Endothelial cell of umbilical vein (primary cell): ENCODE data around the gene CASP10. TPM values are rescaled to one million over a fixed set of nuclear protein-coding genes. Genes with fewer than 3 reads are reported as not detected.

Source experiments
- BruUV-seq: library from RNA; stranded (reverse); fragments of 400-500 nt; replicated peaks from 2 replicates; lab custom pipeline; 2021; lab: Mats Ljungman, UMichigan
- CTCF ChIA-PET: fragments of 300-600, 350-600 bp; sonication (Branson Sonifier 250); formaldehyde crosslinking; loops from one replicate; lab custom pipeline; 2021; ENCODE audit warnings: antibody characterized with exemption, inconsistent platforms; lab: Charles Lee
- POLR2A ChIA-PET: fragments of 300-600, 350-600 bp; sonication (Branson Sonifier 250); formaldehyde crosslinking; loops from one replicate; lab custom pipeline; 2021; ENCODE audit warnings: antibody characterized with exemption, inconsistent platforms; lab: Charles Lee
- DNase-seq: peaks from one replicate; pipeline ENCODE4 v3.0.0-alpha.2; 2011; ENCODE audit warnings: low read depth, low spot score
- FAIRE-seq: peaks from 2 replicates; lab custom pipeline; 2011; peaks lifted over from hg19 to GRCh38; lab: Jason Lieb, UNC
- H2AFZ ChIP-seq: 2 replicates; pipeline ENCODE4 v1.6.0; 2012; ENCODE audit warnings: low read depth, low read length, control low read depth, inconsistent platforms
- H3K27ac ChIP-seq: 2 replicates; pipeline ENCODE4 v1.5.1; 2011; ENCODE audit warnings: low read depth, mild to moderate bottlenecking, control low read depth, low read length, moderate library complexity; ENCODE audit not compliant: insufficient read depth
- H3K27me3 ChIP-seq, 2 experiments: 2 replicates each; pipeline versions ENCODE4 v1.6.0 to v1.6.1; 2011; ENCODE audit warnings: low read length in 2 of 2, mixed read lengths in 1 of 2; ENCODE audit not compliant: control insufficient read depth in 2 of 2, insufficient read depth in 2 of 2
- H3K36me3 ChIP-seq, 2 experiments: 2 replicates in 1 of 2; 3 replicates in 1 of 2; pipeline ENCODE4 v1.5.1; 2011; ENCODE audit warnings: low read length in 2 of 2, mild to moderate bottlenecking in 1 of 2, moderate library complexity in 1 of 2; ENCODE audit not compliant: control insufficient read depth in 2 of 2, insufficient read depth in 2 of 2; ENCODE audit errors: extremely low read depth in 1 of 2
- H3K4me1 ChIP-seq: 3 replicates; pipeline ENCODE4 v1.5.1; 2011; ENCODE audit warnings: mild to moderate bottlenecking, low read length; ENCODE audit not compliant: control insufficient read depth, insufficient read depth; ENCODE audit errors: extremely low read depth
- H3K4me2 ChIP-seq: 2 replicates; pipeline ENCODE4 v1.6.1; 2011; ENCODE audit warnings: low read length, control low read depth, mixed read lengths; ENCODE audit not compliant: insufficient read depth
- H3K4me3 ChIP-seq, 3 experiments: fragments of 200-600 bp in 1 of 3; sonication (generic), shearing (Covaris generic) in 1 of 3; replicated peaks in 1 of 3; 2 replicates each; pipeline ENCODE4 v1.5.1; 2011 to 2016; ENCODE audit warnings: control low read depth in 3 of 3, low read length in 3 of 3, mild to moderate bottlenecking in 2 of 3, inconsistent platforms in 1 of 3, low read depth in 1 of 3, moderate library complexity in 1 of 3; ENCODE audit not compliant: insufficient read depth in 1 of 3
- H3K79me2 ChIP-seq: 2 replicates; pipeline ENCODE4 v1.6.0; 2012; ENCODE audit warnings: low read length, inconsistent platforms; ENCODE audit not compliant: control insufficient read depth, insufficient read depth
- H3K9ac ChIP-seq: replicated peaks from 2 replicates; pipeline ENCODE3; 2011; ENCODE audit warnings: low read length, control low read depth; ENCODE audit not compliant: insufficient read depth; ENCODE audit errors: extremely low read depth
- H3K9me1 ChIP-seq: replicated peaks from 3 replicates; pipeline ENCODE4 v1.6.0; 2011; ENCODE audit warnings: mild to moderate bottlenecking, low read length; ENCODE audit not compliant: control insufficient read depth, insufficient read depth; ENCODE audit errors: extremely low read depth
- H3K9me3 ChIP-seq: replicated peaks from 2 replicates; pipeline ENCODE4 v1.5.1; 2012; ENCODE audit warnings: low read length, inconsistent platforms; ENCODE audit not compliant: control insufficient read depth, insufficient read depth
- H4K20me1 ChIP-seq: replicated peaks from 2 replicates; pipeline ENCODE3; 2011; ENCODE audit warnings: mild to moderate bottlenecking, low read length; ENCODE audit not compliant: control insufficient read depth, insufficient read depth; ENCODE audit errors: extremely low read depth
- CTCF ChIP-seq, 2 donors: IDR thresholded peaks; 1 replicate in 1 of 2; 2 replicates in 1 of 2; pipeline ENCODE4 v1.5.1; 2011; ENCODE audit warnings: low read length in 2 of 2, mild to moderate bottlenecking in 2 of 2, moderate library complexity in 2 of 2, control low read depth in 1 of 2, inconsistent platforms in 1 of 2, low read depth in 1 of 2; ENCODE audit not compliant: insufficient read depth in 1 of 2; ENCODE audit errors: extremely low read depth in 1 of 2
- FOS ChIP-seq: IDR thresholded peaks from 2 replicates; pipeline ENCODE4 v1.6.1; 2011; ENCODE audit warnings: mild to moderate bottlenecking, low read length, moderate library complexity, borderline replicate concordance; ENCODE audit not compliant: insufficient read depth
- GATA2 ChIP-seq: IDR thresholded peaks from 2 replicates; pipeline ENCODE4 v1.7.0; 2011; ENCODE audit warnings: low read depth, mild to moderate bottlenecking, moderate library complexity, mixed read lengths, low read length; ENCODE audit not compliant: insufficient read length, insufficient read depth
- JUN ChIP-seq: IDR thresholded peaks from 2 replicates; pipeline ENCODE4 v1.6.1; 2011; ENCODE audit warnings: borderline replicate concordance, low read depth; ENCODE audit not compliant: insufficient read length, insufficient read depth
- MAX ChIP-seq: IDR thresholded peaks from 2 replicates; pipeline ENCODE4 v1.6.1; 2011; ENCODE audit not compliant: insufficient read depth, insufficient read length
- MYC ChIP-seq: IDR thresholded peaks from one replicate; pipeline ENCODE4 v1.6.1; 2011; ENCODE audit warnings: mild to moderate bottlenecking, low read depth, low read length
- dilution Hi-C: fragments of 300-500 bp; cut with MboI; formaldehyde crosslinking; loops from one replicate; pipeline ENCODE4 v1.15.0; 2019; ENCODE audit warnings: low sequenced_read_pairs; ENCODE audit not compliant: extremely low pct_ligation_motif_present
- intact Hi-C: fragments of 100-400 bp; cut with micrococcal nuclease; formaldehyde crosslinking; loops from one replicate; pipeline ENCODE4 v1.10.0; 2022
- polyA plus RNA-seq, 4 experiments: library from polyadenylated mRNA; depleted of rRNA in 3 of 4; stranded (reverse) in 3 of 4; unstranded in 1 of 4; fragments of >200 nt; gene quantifications; 2 replicates each; pipeline versions ENCODE4 v1.2.1 to v1.2.3, GENCODE V29; 2011 to 2012; ENCODE audit warnings: missing spikeins in 1 of 4
- total RNA-seq: library from RNA; stranded (reverse); gene quantifications from 2 replicates; pipeline ENCODE4 v1.2.3, GENCODE V29; 2021

The CASP10 gene
- total and polyA plus RNA-seq, 2 donors (not counting 3 experiments of a cell fraction or from before 2014, with no cell fraction given), result 16.4 to 37.6 TPM

- POLR2A ChIA-PET, result interaction anchor here (0.6 kb wide), 1 partner anchor 264 kb away, joined by 3 read pairs; no protein-coding TSS in a partner anchor
- Histone ChIP-seq H3K27ac (no peak overlapping the region), H3K79me2 (peaks cover 25% of the 10 kb centered on the region), H3K27me3 (no peaks in the 10 kb centered on the region), H3K36me3 (peaks cover 24% of the 10 kb centered on the region in 2 experiments), H3K4me2 (no peak overlapping the region), H3K4me1 (peaks cover 35% of the 10 kb centered on the region), H3K9ac (no peak overlapping the region), H3K9me1 (no peaks in the 10 kb centered on the region), H3K9me3 (no peaks in the 10 kb centered on the region), H2AFZ (no peak overlapping the region), H3K4me3 (no peak overlapping the region), H4K20me1 (no peaks in the 10 kb centered on the region)
- DNase-seq, result no peak
- no peak for FAIRE-seq
- CTCF ChIA-PET, result interaction anchor here (2.0 to 2.4 kb wide), 2 partner anchors 10 to 37 kb away, joined by 6 read pairs; no protein-coding TSS in a partner anchor
- intact Hi-C loops (no loop called here), dilution Hi-C loops (no loop called here)
- TF ChIP-seq CTCF (IDR thresholded peaks at IDR 0.05; ENCODE audit: extremely low read depth in 1 of 2, insufficient read depth in 1 of 2, low read depth in 1 of 2, low read length in 2 of 2) (no peak), GATA2 (no peak), MAX (no peak), FOS (no peak), JUN (no peak), MYC (no peak)
- no TSS peak for BruUV-seq
These were observed 28.1 kb upstream of the CASP10 start for GRCh38 chr2:201154615-201155399.
